ENCODE results near the gene OR51A2. TPM values are rescaled to one million over a fixed set of nuclear protein-coding genes. Genes with fewer than 3 reads are reported as not detected.

Gene OR51A2
- total RNA-seq, 2 experiments from 2014 or later, result not detected

GRCh38 chr11:4919250-4919649, 36.3 kb downstream of the OR51A2 start, which contains the start of gene OR51G2:
Gene OR51G2, minus strand, starts transcription at chr11:4919350. Its CDS starts 3,687 bp downstream, at chr11:4915663.
- no peak within 1 kb of the TSS for H3K27ac Mint-ChIP-seq

GRCh38 chr11:4916581-4916980, 38.9 kb downstream of the OR51A2 start:
- DNase-seq (no peak), ATAC-seq (ENCODE audit: poor library complexity) (no peak)
- Histone ChIP-seq H3K27me3 (ENCODE audit: control insufficient read depth in 1 of 2, insufficient read depth in 2 of 2, low read length in 2 of 2) (no peaks in the 10 kb centered on the region), H3K9me3 (ENCODE audit: control insufficient read depth in 1 of 2, insufficient read depth in 1 of 2, low read length in 2 of 2) (no peaks in the 10 kb centered on the region), H3K27ac (ENCODE audit: low read depth in 1 of 2, low read length in 2 of 2) (no peak overlapping the region), H3K4me1 (ENCODE audit: insufficient read depth, low read length) (no peaks in the 10 kb centered on the region), H3K4me3 (ENCODE audit: low read length) (no peak overlapping the region), H3K36me3 (ENCODE audit: insufficient read depth, low read length) (no peaks in the 10 kb centered on the region)
- Mint-ChIP-seq H3K27ac (no peak overlapping the region), H3K9me3 (no peaks in the 10 kb centered on the region), H3K4me3 (no peak overlapping the region), H3K27me3 (peaks cover 11% of the 10 kb centered on the region), H3K4me1 (ENCODE audit: low read depth) (no peaks in the 10 kb centered on the region), H3K36me3 (ENCODE audit: low read depth) (no peaks in the 10 kb centered on the region)
- ChIA-PET POLR2A (no interaction called here), CTCF (no interaction called here)
- TF ChIP-seq CTCF (IDR thresholded peaks at IDR 0.05), result no peak
- intact Hi-C loops (cut with DNase I, micrococcal nuclease), result no loop called here

More at GRCh38 chr11:4919250-4919649, 36.3 kb downstream of the OR51A2 start, which contains the start of gene OR51G2:
- Mint-ChIP-seq H3K4me1 (ENCODE audit: low read depth) (no peaks in the 10 kb centered on the region), H3K27me3 (peaks cover 12% of the 10 kb centered on the region), H3K36me3 (ENCODE audit: low read depth) (no peaks in the 10 kb centered on the region), H3K9me3 (no peaks in the 10 kb centered on the region), H3K4me3 (no peak within 1 kb of the TSS)
- CTCF ChIA-PET, result no interaction called here
- POLR2A ChIA-PET, result no interaction called here
- H3K27me3 ChIP-seq (ENCODE audit: control insufficient read depth in 1 of 2, insufficient read depth in 2 of 2, low read length in 2 of 2), result no peaks in the 10 kb centered on the region
- no peak for DNase-seq
- no peak for ATAC-seq (ENCODE audit: poor library complexity)
- no peaks in the 10 kb centered on the region for H3K4me1 ChIP-seq (ENCODE audit: insufficient read depth, low read length)
- no peak for TF ChIP-seq CTCF (IDR thresholded peaks at IDR 0.05)
- H3K36me3 ChIP-seq (ENCODE audit: insufficient read depth, low read length), result no peaks in the 10 kb centered on the region
- H3K9me3 ChIP-seq (ENCODE audit: control insufficient read depth in 1 of 2, insufficient read depth in 1 of 2, low read length in 2 of 2), result peaks cover 0 to 4% of the 10 kb centered on the region in 2 experiments
- intact Hi-C loops (cut with DNase I, micrococcal nuclease), result no loop called here
- H3K27ac ChIP-seq (ENCODE audit: low read depth in 1 of 2, low read length in 2 of 2), result no peak within 1 kb of the TSS
- no peak within 1 kb of the TSS for H3K4me3 ChIP-seq (ENCODE audit: low read length)

Other genes starting within 250 kb of the OR51A2 start
- gene OR51F1, start 185.8 kb downstream of the OR51A2 start, total RNA-seq, result not detected
- not detected for gene OR52R1, start 151.3 kb downstream of the OR51A2 start, total RNA-seq
- gene OR51F2, start 134.4 kb downstream of the OR51A2 start, total RNA-seq, result not detected
- not detected for gene OR51S1, start 106.5 kb downstream of the OR51A2 start, total RNA-seq
- gene OR51T1, start 73.8 kb downstream of the OR51A2 start, total RNA-seq, result not detected
- gene OR51A7, start 51.9 kb downstream of the OR51A2 start, total RNA-seq, result not detected
- not detected for gene OR51G2, start 36.4 kb downstream of the OR51A2 start, total RNA-seq
- not detected for gene OR51G1, start 31.4 kb downstream of the OR51A2 start, total RNA-seq
- gene OR51A4, start 8.1 kb downstream of the OR51A2 start, total RNA-seq, result not detected
- not detected for gene OR51L1, start 39.1 kb upstream of the OR51A2 start, total RNA-seq
- gene OR52J3, start 90.8 kb upstream of the OR51A2 start, total RNA-seq, result not detected
- gene OR52E2, start 103.9 kb upstream of the OR51A2 start, total RNA-seq, result not detected
- not detected for gene OR52E1, start 113.9 kb upstream of the OR51A2 start, total RNA-seq
- gene OR52A5, start 182.6 kb upstream of the OR51A2 start, total RNA-seq, result not detected
- gene OR52A1, start 199.0 kb upstream of the OR51A2 start, total RNA-seq, result not detected
- not detected for gene OR51V1, start 245.0 kb upstream of the OR51A2 start, total RNA-seq

Measured in CD4-positive, alpha-beta T cell (primary cell).